Stomach (tissue), 9 donors: ENCODE measurements around the gene SORCS3. TPM values are rescaled to one million over a fixed set of nuclear protein-coding genes. Genes with fewer than 3 reads are reported as not detected.

Source experiments
- DNase-seq, 2 donors: peaks; one replicate each; pipeline versions ENCODE4 v3.0.0 to v3.0.0-alpha.2; 2013 to 2019
- H3K27ac ChIP-seq, 5 donors: fragments of 200-600 bp in 4 of 5; sonication (generic) in 4 of 5; one replicate each; pipeline ENCODE4 v1.5.1; 2013 to 2019; ENCODE audit warnings: mild to moderate bottlenecking in 1 of 5, moderate library complexity in 1 of 5
- H3K27me3 ChIP-seq, 3 donors: fragments of 200-600 bp; sonication (generic); one replicate each; pipeline ENCODE4 v1.5.1; 2017 to 2019; ENCODE audit warnings: mixed run types in 1 of 3
- H3K36me3 ChIP-seq, 4 donors: fragments of 200-600 bp; sonication (generic); 1 replicate in 3 of 4; 2 replicates in 1 of 4; pipeline ENCODE4 v1.5.1; 2016 to 2019
- H3K4me1 ChIP-seq, 4 donors: fragments of 200-600 bp; sonication (generic); one replicate each; pipeline ENCODE4 v1.5.1; 2016 to 2019
- H3K4me3 ChIP-seq, 4 donors: fragments of 200-600 bp; sonication (generic) in 3 of 4; one replicate each; pipeline ENCODE4 v1.5.1; 2016 to 2019; ENCODE audit warnings: mild to moderate bottlenecking in 1 of 4
- H3K9me3 ChIP-seq, 4 donors: fragments of 200-600 bp; sonication (generic); one replicate each; pipeline ENCODE4 v1.5.1; 2016 to 2019
- CTCF ChIP-seq, 7 experiments: fragments of 450-650 bp in 4 of 7; fragments of 200-600 bp in 3 of 7; sonication (generic) in 3 of 7; IDR thresholded peaks; one replicate each; pipeline ENCODE4 v1.5.1; 2016 to 2019; ENCODE audit warnings: antibody characterized with exemption in 7 of 7, control low read depth in 2 of 7, mild to moderate bottlenecking in 1 of 7
- EP300 ChIP-seq: sonication (generic); formaldehyde crosslinking; IDR thresholded peaks from one replicate; pipeline ENCODE4 v1.6.1; 2017; ENCODE audit warnings: antibody characterized with exemption
- POLR2A ChIP-seq, 4 donors: fragments of 450-650 bp; IDR thresholded peaks; one replicate each; pipeline ENCODE4 v1.6.1; 2016; ENCODE audit warnings: antibody characterized with exemption in 4 of 4, control low read depth in 2 of 4, mild to moderate bottlenecking in 1 of 4, moderate library complexity in 1 of 4
- POLR2AphosphoS5 ChIP-seq, 3 donors: sonication (generic); formaldehyde crosslinking; IDR thresholded peaks; one replicate each; pipeline ENCODE4 v1.6.1; 2016; ENCODE audit warnings: antibody characterized with exemption in 3 of 3
- WGBS, 5 donors: extraction: QIAGEN DNeasy Blood & Tissue Kit in 3 of 5; methylation state at CpG; one replicate each; pipeline versions ENCODE4 v1.1.5 to v1.1.7; 2013 to 2018; 5-methylcytosine and 5-hydroxymethylcytosine counted together
- intact Hi-C: fragments of 100-400 bp; cut with DNase I; formaldehyde crosslinking; loops from one replicate; pipeline ENCODE4 v1.15.1; 2023; ENCODE audit warnings: low total_unique reads
- polyA plus RNA-seq, 3 donors: library from polyadenylated mRNA; stranded (reverse); fragments of 200-250 nt; gene quantifications; one replicate each; pipeline ENCODE4 v1.2.3, GENCODE V29; 2013
- total RNA-seq, 5 donors: library from RNA; depleted of rRNA; stranded (reverse); fragments of >200 nt; gene quantifications; one replicate each; pipeline versions ENCODE4 v1.1.0 to v1.2.3, GENCODE V29; 2014 to 2016
- donor health status: healthy with polysubstance abuse.
- donor health status: Bipolar disorder and iron deficiency.
- donor health status: healthy.

The SORCS3 gene
- total and polyA plus RNA-seq, 8 donors: 0.06 to 2.6 (median 0.20) TPM; not detected in 4

- Histone ChIP-seq H3K4me1 (peaks cover 0 to 18% (median 11%) of the 10 kb centered on the region in 4 donors), H3K27me3 (peaks cover 11 to 56% (median 30%) of the 10 kb centered on the region in 3 donors), H3K9me3 (no peaks in the 10 kb centered on the region), H3K27ac (no peak overlapping the region), H3K4me3 (no peak overlapping the region), H3K36me3 (no peaks in the 10 kb centered on the region)
- TF ChIP-seq EP300 (no peak), POLR2A (IDR thresholded peaks at IDR 0.05) (no peak), POLR2AphosphoS5 (IDR thresholded peaks at IDR 0.05) (no peak), CTCF (IDR thresholded peaks at IDR 0.05) (no peak)
- DNase-seq: no peak
- WGBS, 5 donors: 65 to 88% (median 80%) methylated on average over 1 of the region's 1 CpG
- intact Hi-C loops: no loop called here
Measured at GRCh38 chr10:104646146-104646545, 5.1 kb downstream of the SORCS3 start.

GRCh38 chr10:104648421-104648820 lies 7.3 kb downstream of the SORCS3 start:
- H3K27me3 ChIP-seq: peaks cover 0 to 33% (median 7%) of the 10 kb centered on the region in 3 donors
- no peaks in the 10 kb centered on the region for H3K9me3 ChIP-seq
- H3K4me1 ChIP-seq: no peaks in the 10 kb centered on the region
- H3K4me3 ChIP-seq: no peak overlapping the region
- intact Hi-C loops: no loop called here
- TF ChIP-seq POLR2A (IDR thresholded peaks at IDR 0.05): no peak
- TF ChIP-seq POLR2AphosphoS5 (IDR thresholded peaks at IDR 0.05): no peak
- no peak for TF ChIP-seq EP300
- no peak for TF ChIP-seq CTCF (IDR thresholded peaks at IDR 0.05)
- DNase-seq: no peak
- 36 to 61% (median 49%) methylated on average over 3 of the region's 3 CpGs for WGBS, 5 donors
- H3K36me3 ChIP-seq: no peaks in the 10 kb centered on the region
- H3K27ac ChIP-seq: no peak overlapping the region

- peak in 1 of 2 donors; percentile 23 for DNase-seq
- no peak overlapping the region for H3K4me3 ChIP-seq
- H3K27ac ChIP-seq: no peak overlapping the region
- intact Hi-C loops: no loop called here
- H3K4me1 ChIP-seq: no peaks in the 10 kb centered on the region
- no peaks in the 10 kb centered on the region for H3K36me3 ChIP-seq
- H3K27me3 ChIP-seq: peaks cover 0 to 17% (median 0%) of the 10 kb centered on the region in 3 donors
- TF ChIP-seq CTCF (IDR thresholded peaks at IDR 0.05): no peak
- no peak for TF ChIP-seq POLR2AphosphoS5 (IDR thresholded peaks at IDR 0.05)
- no peak for TF ChIP-seq POLR2A (IDR thresholded peaks at IDR 0.05)
- 55 to 59% (median 57%) methylated on average over 1 of the region's 1 CpG for WGBS, 5 donors
- no peaks in the 10 kb centered on the region for H3K9me3 ChIP-seq
Measured at GRCh38 chr10:104650072-104650471, 9.0 kb downstream of the SORCS3 start.

GRCh38 chr10:104650635-104651331 lies 9.7 kb downstream of the SORCS3 start:
- Histone ChIP-seq H3K4me1 (no peaks in the 10 kb centered on the region), H3K27ac (no peak overlapping the region), H3K36me3 (no peaks in the 10 kb centered on the region), H3K4me3 (no peak overlapping the region), H3K9me3 (no peaks in the 10 kb centered on the region), H3K27me3 (peaks cover 0 to 10% (median 0%) of the 10 kb centered on the region in 3 donors)
- WGBS, 5 donors: 50 to 65% (median 54%) methylated on average over 3 of the region's 3 CpGs
- no peak for TF ChIP-seq POLR2AphosphoS5 (IDR thresholded peaks at IDR 0.05)
- TF ChIP-seq POLR2A (IDR thresholded peaks at IDR 0.05): no peak
- TF ChIP-seq CTCF (IDR thresholded peaks at IDR 0.05): no peak
- TF ChIP-seq EP300: no peak
- no peak for DNase-seq
- intact Hi-C loops: no loop called here
